Breast epithelium (tissue), 3 donors: ENCODE data around the gene ARCN1.

Experiments
- POLR2A ChIP-seq: fragments of 450-650 bp; IDR thresholded peaks from one replicate; pipeline ENCODE4 v1.6.1; 2016; ENCODE audit warnings: antibody characterized with exemption, mild to moderate bottlenecking, moderate library complexity
- TF ChIP-seq, protein P1 (sequence below), 3 donors: fragments of 450-650 bp; IDR thresholded peaks; one replicate each; pipeline ENCODE4 v1.5.1; 2016 to 2017; ENCODE audit warnings: antibody characterized with exemption in 3 of 3, mild to moderate bottlenecking in 3 of 3, moderate library complexity in 3 of 3

DNA sequence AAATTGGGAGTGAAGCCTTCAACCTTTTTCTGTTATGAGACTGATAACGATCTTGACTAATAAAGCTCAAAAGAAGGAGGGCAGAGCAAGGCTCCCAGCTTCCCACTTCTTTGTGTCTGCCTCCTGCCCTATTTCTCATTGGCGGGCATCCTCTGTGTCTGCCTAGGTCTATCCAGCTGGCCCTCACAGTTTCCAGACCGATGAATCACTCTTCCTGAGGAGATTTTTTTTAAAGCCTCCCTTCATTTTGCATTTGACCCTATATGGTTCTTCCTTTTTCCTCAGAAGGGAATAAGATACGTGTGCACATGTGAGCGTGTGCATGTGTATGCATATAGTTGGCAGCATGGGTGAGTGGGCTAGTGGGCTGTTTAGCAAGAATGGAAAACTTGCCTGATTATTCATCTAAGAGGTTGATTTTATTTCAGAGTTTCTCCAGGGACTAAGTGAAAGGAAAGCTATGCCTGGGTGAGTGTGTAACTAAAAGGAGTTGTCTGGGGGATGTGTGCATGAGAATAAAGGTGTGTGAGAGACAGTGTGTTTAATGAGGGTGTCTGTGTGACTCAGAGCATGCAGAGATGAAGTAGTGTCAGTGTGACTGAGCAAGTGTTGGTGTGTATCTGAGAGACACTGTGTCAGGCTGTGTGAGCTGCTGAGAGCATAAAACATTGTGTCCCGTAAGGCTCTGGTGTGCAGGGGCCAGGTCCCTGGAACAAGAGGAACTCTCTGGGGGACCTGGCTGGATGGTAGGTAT is 47.4 kb downstream of the ARCN1 start:
- TF ChIP-seq, protein P1, sequence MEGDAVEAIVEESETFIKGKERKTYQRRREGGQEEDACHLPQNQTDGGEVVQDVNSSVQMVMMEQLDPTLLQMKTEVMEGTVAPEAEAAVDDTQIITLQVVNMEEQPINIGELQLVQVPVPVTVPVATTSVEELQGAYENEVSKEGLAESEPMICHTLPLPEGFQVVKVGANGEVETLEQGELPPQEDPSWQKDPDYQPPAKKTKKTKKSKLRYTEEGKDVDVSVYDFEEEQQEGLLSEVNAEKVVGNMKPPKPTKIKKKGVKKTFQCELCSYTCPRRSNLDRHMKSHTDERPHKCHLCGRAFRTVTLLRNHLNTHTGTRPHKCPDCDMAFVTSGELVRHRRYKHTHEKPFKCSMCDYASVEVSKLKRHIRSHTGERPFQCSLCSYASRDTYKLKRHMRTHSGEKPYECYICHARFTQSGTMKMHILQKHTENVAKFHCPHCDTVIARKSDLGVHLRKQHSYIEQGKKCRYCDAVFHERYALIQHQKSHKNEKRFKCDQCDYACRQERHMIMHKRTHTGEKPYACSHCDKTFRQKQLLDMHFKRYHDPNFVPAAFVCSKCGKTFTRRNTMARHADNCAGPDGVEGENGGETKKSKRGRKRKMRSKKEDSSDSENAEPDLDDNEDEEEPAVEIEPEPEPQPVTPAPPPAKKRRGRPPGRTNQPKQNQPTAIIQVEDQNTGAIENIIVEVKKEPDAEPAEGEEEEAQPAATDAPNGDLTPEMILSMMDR (IDR thresholded peaks at IDR 0.05), result no peak
- no peak for TF ChIP-seq POLR2A
